SK-N-MC (cell line): ENCODE data around the gene CELSR1.

Source experiments
- FOXP2 ChIP-seq: optimal IDR thresholded peaks from 2 replicates; pipeline ENCODE3; 2011; ENCODE audit warnings: mild to moderate bottlenecking, moderate library complexity; ENCODE audit not compliant: insufficient read depth; ENCODE audit errors: extremely low read length, control extremely low read depth
- POLR2AphosphoS5 ChIP-seq: IDR thresholded peaks from 2 replicates; pipeline ENCODE4 v1.6.1; 2012; ENCODE audit warnings: mild to moderate bottlenecking, low read depth, low read length, borderline replicate concordance

DNA sequence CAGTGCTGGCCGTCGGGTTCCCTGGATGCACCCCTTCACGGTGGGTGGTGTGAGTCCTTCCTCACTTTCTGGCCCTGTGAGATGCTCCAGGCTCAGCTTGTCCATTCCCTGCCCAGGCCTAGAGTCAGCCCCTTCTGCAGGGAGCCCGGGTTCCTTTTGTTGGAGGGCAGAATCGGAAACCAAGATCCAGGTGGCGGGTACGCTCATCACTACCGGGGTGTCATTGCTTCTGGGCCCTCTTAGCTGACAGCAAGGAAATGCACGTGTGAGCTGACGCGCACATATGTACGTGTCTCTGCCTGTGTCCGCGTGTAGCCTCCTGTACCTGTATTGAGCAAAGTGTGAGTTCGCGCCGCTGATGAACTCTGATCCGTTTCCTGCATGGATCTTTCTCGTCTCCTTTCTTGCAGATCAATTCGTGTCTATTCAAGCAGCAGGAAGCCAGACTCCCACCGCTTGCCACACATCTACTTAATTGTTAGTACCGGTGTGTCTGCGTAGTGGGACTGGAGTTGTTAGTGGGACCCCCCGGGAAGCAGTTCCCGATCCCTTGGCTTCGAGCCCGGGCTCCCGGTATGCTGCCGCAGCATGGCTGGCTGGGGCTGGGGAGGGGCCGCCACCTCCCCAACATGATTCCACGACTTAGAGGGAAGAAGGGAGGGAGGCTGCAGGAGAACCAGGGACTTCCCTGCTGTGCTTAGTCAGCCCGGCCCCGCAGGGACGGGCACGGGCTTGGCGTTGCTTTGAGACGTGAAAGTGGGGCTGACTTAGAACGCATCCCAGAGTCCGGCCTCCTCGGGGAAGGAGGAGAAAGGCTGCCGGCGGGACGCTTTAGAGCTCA, 46.9 kb upstream of the CELSR1 start:
- TF ChIP-seq FOXP2, result no peak
- no peak for TF ChIP-seq POLR2AphosphoS5
